Neuronal stem cell (in vitro differentiated cells): ENCODE data around the gene ANKAR.
"Not testable (repeated sequence)": the region's sequence is repeated elsewhere in the genome, so short reads cannot be mapped to it uniquely, and the experiment has no call there.

Source experiments
- DNase-seq: peaks from one replicate; pipeline ENCODE4 v3.0.0-alpha.2; 2013; ENCODE audit warnings: low spot score
- H2AFZ ChIP-seq: one replicate; pipeline ENCODE4 v1.6.1; 2013; ENCODE audit warnings: mild to moderate bottlenecking, low read length, inconsistent platforms
- H2AK5ac ChIP-seq: 2 replicates; pipeline ENCODE4 v1.6.1; 2013; ENCODE audit warnings: low read depth, mild to moderate bottlenecking, inconsistent platforms, low read length, moderate library complexity, mixed read lengths
- H2BK120ac ChIP-seq: 2 replicates; pipeline ENCODE4 v1.6.1; 2013; ENCODE audit warnings: low read depth, mild to moderate bottlenecking, inconsistent platforms, low read length, moderate library complexity, mixed read lengths
- H2BK12ac ChIP-seq: one replicate; pipeline ENCODE4 v1.6.1; 2013; ENCODE audit warnings: low read length, inconsistent platforms
- H2BK15ac ChIP-seq: 2 replicates; pipeline ENCODE4 v1.6.1; 2013; ENCODE audit warnings: mild to moderate bottlenecking, low read length, inconsistent platforms, mixed read lengths
- H2BK5ac ChIP-seq: one replicate; pipeline ENCODE4 v1.6.1; 2013; ENCODE audit warnings: inconsistent platforms, mild to moderate bottlenecking, low read length, moderate library complexity
- H3K14ac ChIP-seq: one replicate; pipeline ENCODE4 v1.6.1; 2013; ENCODE audit warnings: low read length, inconsistent platforms
- H3K18ac ChIP-seq: 2 replicates; pipeline ENCODE4 v1.6.1; 2013; ENCODE audit warnings: low read length, inconsistent platforms
- H3K23ac ChIP-seq: 2 replicates; pipeline ENCODE4 v1.6.1; 2013; ENCODE audit warnings: low read depth, mild to moderate bottlenecking, mixed read lengths, low read length, inconsistent platforms; ENCODE audit not compliant: poor library complexity
- H3K27ac ChIP-seq: replicated peaks from 3 replicates; pipeline ENCODE4 v1.5.1; 2013; ENCODE audit warnings: low read length, inconsistent platforms
- H3K27me3 ChIP-seq, 3 experiments: 2 replicates each; pipeline ENCODE4 v1.6.1; 2013; ENCODE audit warnings: low read length in 3 of 3, mild to moderate bottlenecking in 2 of 3, inconsistent platforms in 1 of 3, low read depth in 1 of 3, mixed read lengths in 1 of 3, moderate library complexity in 1 of 3; ENCODE audit not compliant: control insufficient read depth in 3 of 3, insufficient read depth in 3 of 3
- H3K36me3 ChIP-seq, 2 donors: replicated peaks in 1 of 2; 2 replicates each; pipeline ENCODE4 v1.6.1; 2013; ENCODE audit warnings: low read length in 2 of 2; ENCODE audit not compliant: control insufficient read depth in 2 of 2, insufficient read depth in 2 of 2
- H3K4ac ChIP-seq: 2 replicates; pipeline ENCODE4 v1.6.1; 2013; ENCODE audit warnings: inconsistent platforms, mild to moderate bottlenecking, low read length, moderate library complexity
- H3K4me1 ChIP-seq, 2 donors: 1 replicate in 1 of 2; 2 replicates in 1 of 2; pipeline ENCODE4 v1.6.1; 2013; ENCODE audit warnings: low read length in 2 of 2, low read depth in 1 of 2; ENCODE audit not compliant: control insufficient read depth in 2 of 2, insufficient read depth in 1 of 2
- H3K4me2 ChIP-seq: one replicate; pipeline ENCODE4 v1.6.1; 2013; ENCODE audit warnings: mild to moderate bottlenecking, low read length, inconsistent platforms; ENCODE audit not compliant: insufficient read depth, poor library complexity, severe bottlenecking
- H3K4me3 ChIP-seq, 2 donors: 2 replicates each; pipeline ENCODE4 v1.5.1; 2013; ENCODE audit warnings: low read length in 2 of 2, mild to moderate bottlenecking in 2 of 2, inconsistent platforms in 1 of 2, moderate library complexity in 1 of 2
- H3K79me1 ChIP-seq: one replicate; pipeline ENCODE4 v1.6.1; 2013; ENCODE audit warnings: low read depth, mild to moderate bottlenecking, inconsistent platforms, low read length, moderate library complexity
- H3K9ac ChIP-seq: one replicate; pipeline ENCODE4 v1.6.1; 2013; ENCODE audit warnings: mild to moderate bottlenecking, low read depth, low read length, inconsistent platforms; ENCODE audit not compliant: poor library complexity
- H3K9me3 ChIP-seq, 2 donors: replicated peaks in 1 of 2; 2 replicates each; pipeline versions ENCODE3 to v1.6.1; 2013; ENCODE audit warnings: low read length in 2 of 2, mild to moderate bottlenecking in 2 of 2, inconsistent platforms in 1 of 2, low read depth in 1 of 2, mixed read lengths in 1 of 2, moderate library complexity in 1 of 2; ENCODE audit not compliant: control insufficient read depth in 2 of 2, insufficient read depth in 1 of 2
- H4K8ac ChIP-seq: one replicate; pipeline ENCODE4 v1.6.1; 2013; ENCODE audit warnings: low read depth, mild to moderate bottlenecking, inconsistent platforms, low read length, moderate library complexity
- H4K91ac ChIP-seq: one replicate; pipeline ENCODE4 v1.6.1; 2013; ENCODE audit warnings: low read length, low read depth, mild to moderate bottlenecking, inconsistent platforms; ENCODE audit not compliant: poor library complexity
- WGBS, 2 donors: extraction: QIAGEN DNeasy Blood & Tissue Kit; methylation state at CpG; one replicate each; pipeline ENCODE4 v1.1.7; 2013; ENCODE audit warnings: missing lambda C conversion rate in 2 of 2, mixed read lengths in 1 of 2; ENCODE audit not compliant: insufficient read length in 2 of 2, insufficient replicate concordance in 1 of 2; ENCODE audit errors: extremely low coverage in 2 of 2; 5-methylcytosine and 5-hydroxymethylcytosine counted together

ANKAR gene

DNA sequence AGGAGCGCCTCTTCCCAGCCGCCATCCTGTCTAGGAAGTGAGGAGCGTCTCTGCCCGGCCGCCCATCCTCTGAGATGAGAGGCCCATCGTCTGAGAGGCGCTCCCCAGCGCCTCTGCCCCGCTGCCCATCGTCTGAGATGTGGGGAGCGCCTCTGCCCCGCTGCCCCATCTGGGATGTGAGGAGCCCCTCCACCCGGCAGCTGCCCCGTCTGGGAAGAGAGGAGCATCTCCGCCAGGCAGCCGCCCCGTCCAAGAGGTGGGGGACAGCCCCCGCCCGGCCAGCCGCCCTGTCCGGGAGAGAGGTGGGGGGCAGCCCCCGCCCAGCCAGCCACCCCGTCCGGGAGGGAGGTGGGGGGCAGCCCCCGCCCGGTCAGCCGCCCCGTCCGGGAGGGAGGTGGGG is 21.0 kb upstream of the ANKAR start:
- not testable (repeated sequence) for H3K4me2 ChIP-seq, H3K18ac ChIP-seq, DNase-seq, H2AK5ac ChIP-seq, H3K27me3 ChIP-seq, H3K9ac ChIP-seq, H3K4me1 ChIP-seq, H2BK12ac ChIP-seq, H3K23ac ChIP-seq, H3K4ac ChIP-seq, H2BK5ac ChIP-seq, H3K36me3 ChIP-seq, H3K4me3 ChIP-seq, H3K79me1 ChIP-seq, H2AFZ ChIP-seq, H3K27ac ChIP-seq, H3K14ac ChIP-seq, H4K91ac ChIP-seq, H2BK15ac ChIP-seq, H2BK120ac ChIP-seq, H4K8ac ChIP-seq, H3K9me3 ChIP-seq
- WGBS, 2 donors, result no CpG with 5 or more reads among the region's 29 CpGs

DNA sequence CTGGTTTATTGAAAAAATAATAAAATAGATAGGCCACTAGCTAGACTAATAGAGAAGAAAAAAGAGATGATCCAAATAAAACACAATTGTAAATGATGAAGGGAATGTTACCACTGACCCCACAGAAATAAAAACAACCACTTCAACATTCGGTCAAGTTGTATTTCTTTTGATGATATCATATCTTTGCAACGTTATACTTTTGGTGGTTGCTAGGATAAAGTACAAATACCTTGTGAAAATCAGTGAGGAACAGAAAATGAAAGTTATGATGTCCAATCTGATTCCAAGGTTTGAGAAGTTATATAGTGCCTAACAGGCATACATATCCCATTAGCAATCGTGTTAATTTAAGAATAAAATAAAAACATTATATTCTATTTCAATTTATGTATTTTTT is 19.8 kb upstream of the ANKAR start:
- Histone ChIP-seq H3K27me3 (no peaks in the 10 kb centered on the region), H3K14ac (no peak overlapping the region), H2BK5ac (no peak overlapping the region), H4K91ac (no peak overlapping the region), H3K4me3 (no peak overlapping the region), H3K36me3 (no peaks in the 10 kb centered on the region), H3K4me1 (no peaks in the 10 kb centered on the region), H3K18ac (no peak overlapping the region), H3K79me1 (no peaks in the 10 kb centered on the region), H2BK120ac (no peak overlapping the region), H2BK15ac (no peak overlapping the region), H3K4ac (no peak overlapping the region), H3K27ac (no peak overlapping the region), H3K4me2 (no peak overlapping the region), H3K9ac (no peak overlapping the region), H4K8ac (no peak overlapping the region), H2BK12ac (no peak overlapping the region), H3K23ac (no peak overlapping the region), H3K9me3 (no peaks in the 10 kb centered on the region), H2AFZ (no peak overlapping the region), H2AK5ac (no peak overlapping the region)
- no peak for DNase-seq
- no CpG with 5 or more reads among the region's 3 CpGs for WGBS, 2 donors

DNA sequence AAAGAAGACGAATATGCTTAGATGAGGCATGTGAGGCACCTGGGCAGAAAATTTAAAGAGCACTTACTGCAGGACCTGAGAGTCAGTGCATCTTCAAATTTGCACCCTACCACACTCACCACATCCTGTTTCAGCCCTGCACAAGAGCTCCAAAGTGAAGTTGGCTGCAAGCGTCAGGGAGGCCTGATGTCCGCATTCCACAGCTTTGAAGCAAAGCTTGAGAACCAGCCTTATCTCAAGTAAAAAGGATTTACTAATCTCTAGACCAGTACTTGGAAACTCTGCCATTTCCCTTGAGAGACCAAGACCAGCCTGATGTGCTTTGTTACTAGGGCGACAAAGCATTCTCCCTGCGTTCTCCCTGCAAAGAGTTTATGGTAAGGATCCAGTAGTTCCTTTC is 16.6 kb upstream of the ANKAR start:
- Histone ChIP-seq H3K4me1 (peaks cover 3 to 4% of the 10 kb centered on the region in 2 donors), H2BK120ac (no peak overlapping the region), H2BK12ac (no peak overlapping the region), H3K14ac (no peak overlapping the region), H3K23ac (no peak overlapping the region), H2AK5ac (no peak overlapping the region), H3K4me2 (no peak overlapping the region), H3K27me3 (no peaks in the 10 kb centered on the region), H3K18ac (no peak overlapping the region), H2BK15ac (no peak overlapping the region), H3K9ac (no peak overlapping the region), H3K36me3 (no peaks in the 10 kb centered on the region), H3K9me3 (no peaks in the 10 kb centered on the region), H3K4ac (no peak overlapping the region), H3K79me1 (peaks cover 4% of the 10 kb centered on the region), H2AFZ (peak overlapping the region; percentile 18), H3K27ac (no peak overlapping the region), H2BK5ac (no peak overlapping the region), H3K4me3 (no peak overlapping the region), H4K8ac (no peak overlapping the region), H4K91ac (no peak overlapping the region)
- DNase-seq, result no peak
- WGBS, 2 donors, result no CpG with 5 or more reads among the region's 5 CpGs

DNA sequence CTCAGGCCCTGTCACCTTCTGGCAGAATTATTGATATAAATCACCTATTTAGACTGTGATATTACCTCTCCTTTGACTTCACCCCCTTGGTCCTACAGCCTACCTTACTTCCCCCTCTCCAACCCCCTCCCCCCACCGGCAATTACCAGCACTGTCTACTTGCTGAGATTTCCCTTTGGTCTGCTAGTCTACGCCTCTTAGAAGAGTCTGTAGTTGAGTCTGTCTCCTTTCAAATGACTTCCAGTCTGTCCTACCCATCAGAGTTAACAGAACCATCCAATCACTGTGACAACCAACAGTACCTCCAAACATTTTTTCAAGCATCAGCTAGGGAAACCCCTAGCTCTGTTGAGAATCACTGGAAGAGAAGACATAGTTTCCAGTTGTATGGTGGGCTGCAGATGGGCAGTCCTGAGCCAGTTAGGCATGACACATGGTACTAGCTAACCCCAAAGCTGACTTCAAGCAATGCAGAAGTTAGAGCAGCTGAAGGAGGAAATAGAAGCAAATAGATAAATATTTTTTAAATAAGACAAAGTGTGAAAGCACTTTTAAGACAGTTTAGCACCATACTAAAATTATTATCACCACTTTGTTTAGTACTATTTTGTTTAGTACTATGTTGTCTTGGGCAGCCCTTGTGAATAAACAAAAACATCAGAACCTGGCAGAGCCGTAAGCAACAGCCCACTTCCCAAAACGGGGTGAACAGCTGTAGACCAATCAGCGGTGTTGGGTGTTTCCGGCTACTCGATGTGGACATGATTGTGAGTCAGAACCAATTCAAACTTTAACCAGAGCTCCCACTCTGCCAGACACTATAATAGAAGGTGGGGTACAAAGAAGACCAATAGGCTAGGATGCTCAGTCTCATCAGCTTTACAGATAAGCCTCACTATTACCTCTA is 15.9 kb upstream of the ANKAR start:
- H3K9me3 ChIP-seq, result no peaks in the 10 kb centered on the region
- H3K23ac ChIP-seq, result no peak overlapping the region
- H3K27me3 ChIP-seq, result no peaks in the 10 kb centered on the region
- peaks cover 4% of the 10 kb centered on the region for H3K79me1 ChIP-seq
- H3K36me3 ChIP-seq, result peaks cover 0 to 3% of the 10 kb centered on the region in 2 donors
- H4K91ac ChIP-seq, result no peak overlapping the region
- peak overlapping the region; percentile 18 for H2AFZ ChIP-seq
- no peak overlapping the region for H2BK5ac ChIP-seq
- no peak overlapping the region for H3K18ac ChIP-seq
- no peak overlapping the region for H2AK5ac ChIP-seq
- no peak overlapping the region for H3K9ac ChIP-seq
- no peak overlapping the region for H3K4me3 ChIP-seq
- no peak overlapping the region for H3K14ac ChIP-seq
- no peak for DNase-seq
- no peak overlapping the region for H2BK120ac ChIP-seq
- no peak overlapping the region for H4K8ac ChIP-seq
- H2BK15ac ChIP-seq, result no peak overlapping the region
- no peak overlapping the region for H3K4me2 ChIP-seq
- no peak overlapping the region for H3K27ac ChIP-seq
- H2BK12ac ChIP-seq, result no peak overlapping the region
- WGBS, 2 donors, result no CpG with 5 or more reads among the region's 7 CpGs
- peaks cover 3 to 4% of the 10 kb centered on the region in 2 donors for H3K4me1 ChIP-seq
- no peak overlapping the region for H3K4ac ChIP-seq
